Fibroblast of skin of left biceps (primary cell): Measurements from ENCODE around the gene QKI.
"Not testable (repeated sequence)": the region's sequence is repeated elsewhere in the genome, so short reads cannot be mapped to it uniquely, and the experiment has no call there.

ENCODE experiments used
- DNase-seq, 2 experiments: peaks; one replicate each; pipeline ENCODE4 v3.0.0-alpha.2; 2013; ENCODE audit warnings: low read depth in 2 of 2

Gene QKI

DNA sequence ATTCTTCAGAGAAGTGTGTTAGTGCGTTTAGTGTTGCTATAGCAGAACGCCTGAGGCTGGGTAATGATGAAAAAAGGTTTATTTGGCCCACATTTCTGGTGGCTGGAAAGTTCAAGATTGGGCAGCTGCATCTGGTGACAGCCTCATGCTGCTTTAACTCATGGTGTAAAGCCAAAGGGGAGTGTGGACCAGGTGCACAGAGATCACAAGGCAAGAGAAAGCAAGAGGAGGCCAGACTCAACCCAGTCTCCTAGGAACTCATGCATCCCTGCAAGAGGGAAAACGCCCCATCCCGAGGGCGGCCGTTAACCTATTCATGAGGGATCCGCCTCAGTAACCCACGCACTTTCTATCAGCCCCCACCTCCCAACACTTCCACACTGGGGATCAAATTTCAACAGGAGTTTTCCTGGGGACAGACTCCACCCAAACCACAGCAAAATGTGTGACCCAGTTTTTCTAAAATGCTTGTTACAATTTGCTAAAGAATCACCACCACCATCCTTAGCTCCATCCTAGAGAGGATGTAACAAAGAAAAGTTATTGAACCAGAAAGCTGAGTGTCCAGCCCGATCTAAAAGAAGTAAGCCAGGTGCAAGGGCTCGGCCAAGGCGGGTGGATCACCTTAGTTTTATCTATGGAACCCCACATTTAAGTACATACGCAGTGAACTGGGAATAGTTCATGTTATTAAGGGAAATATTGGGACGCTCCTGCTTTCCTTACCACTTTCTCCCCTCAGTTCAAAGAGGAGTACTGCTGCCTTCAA is 164.8 kb downstream of the QKI start:
- DNase-seq: no peak

DNA sequence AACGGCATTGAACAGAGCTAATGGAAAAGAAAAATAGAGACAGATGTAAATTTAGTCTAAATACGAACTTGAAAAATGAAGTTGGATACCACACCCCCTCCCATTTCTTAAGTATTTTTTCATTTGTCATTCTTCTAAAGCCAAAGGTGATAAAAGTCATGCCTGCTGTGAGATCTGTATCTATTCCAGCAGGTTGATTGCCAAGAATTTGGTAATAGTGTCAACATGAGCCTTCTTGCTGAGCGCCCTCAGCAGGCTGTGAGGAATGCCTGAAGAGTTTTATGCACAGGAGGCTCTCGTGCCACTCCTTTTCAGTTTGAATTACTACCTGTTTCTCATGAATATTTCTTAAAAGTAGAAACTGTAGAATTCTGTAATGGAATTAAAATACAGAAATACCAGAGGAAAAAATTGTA is 165.4 kb downstream of the QKI start:
- DNase-seq: no peak

- DNase-seq: no peak
These were observed 166.0 kb downstream of the QKI start for GRCh38 chr6:163580311-163581030.

DNA sequence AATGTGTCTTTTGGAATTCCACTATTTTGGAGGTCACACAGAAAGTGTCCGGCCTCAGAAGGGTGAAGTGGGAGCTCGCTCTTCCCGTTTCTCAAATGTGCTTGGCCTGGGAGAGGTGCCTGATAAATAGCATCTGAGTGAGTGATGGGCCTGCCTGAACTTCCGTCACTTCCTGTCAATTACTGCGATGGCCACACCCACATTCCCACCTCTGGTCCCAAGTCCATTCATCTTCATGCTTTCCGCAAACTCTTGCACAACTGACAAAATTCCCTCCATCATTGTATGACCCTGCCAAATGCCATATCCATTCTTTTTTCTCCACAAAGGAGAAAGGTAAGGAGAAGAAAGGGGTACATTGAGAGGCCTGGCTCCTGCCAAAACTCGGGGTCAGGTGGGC is 169.0 kb downstream of the QKI start:
- no peak for DNase-seq

GRCh38 chr6:163585932-163586437 is 171.5 kb downstream of the QKI start:
- peak; percentile 54 to 61 for DNase-seq

- no peak for DNase-seq
These were observed 172.4 kb downstream of the QKI start for GRCh38 chr6:163586888-163587287.

GRCh38 chr6:163588220-163588919 is 173.9 kb downstream of the QKI start:
- DNase-seq: peak in 1 of 2 experiments; percentile 3

DNA sequence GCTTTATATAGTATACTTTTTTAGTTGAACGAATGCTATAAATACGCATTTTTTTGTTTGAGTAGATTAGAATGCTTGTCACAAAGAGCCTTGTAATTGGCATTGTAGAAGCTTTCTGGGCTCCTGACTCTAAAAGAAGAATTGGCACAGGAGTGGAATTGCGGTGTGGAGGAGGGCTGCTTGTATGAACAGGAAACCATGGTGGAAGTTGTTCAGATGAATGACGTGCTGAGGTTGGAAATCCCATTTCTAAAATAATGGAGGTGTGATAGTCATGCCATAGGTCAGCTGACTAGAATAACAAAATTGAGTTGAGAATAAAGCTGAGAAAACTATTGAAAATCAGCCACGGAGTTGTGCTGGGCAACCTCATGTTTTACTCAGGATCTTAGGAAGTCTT is 174.9 kb downstream of the QKI start:
- no peak for DNase-seq

DNA sequence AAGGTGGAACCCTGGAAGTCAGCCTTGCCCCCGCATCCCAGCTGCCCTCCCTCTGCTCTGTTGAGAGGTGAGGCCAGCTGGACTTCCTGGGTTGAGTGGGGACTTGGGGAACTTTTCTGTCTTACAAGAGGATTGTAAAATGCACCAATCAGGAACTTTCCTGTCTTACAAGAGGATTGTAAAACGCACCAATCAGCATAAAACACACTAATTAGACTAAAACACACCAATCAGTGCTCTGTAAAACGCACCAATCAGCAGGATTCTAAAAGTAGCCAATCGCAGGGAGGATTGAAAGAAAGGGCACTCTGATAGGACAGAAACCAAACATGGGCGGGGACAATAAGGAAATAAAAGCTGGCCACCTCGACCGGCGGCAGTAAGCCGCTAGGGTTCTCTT is 175.6 kb downstream of the QKI start:
- DNase-seq: not testable (repeated sequence)

DNA sequence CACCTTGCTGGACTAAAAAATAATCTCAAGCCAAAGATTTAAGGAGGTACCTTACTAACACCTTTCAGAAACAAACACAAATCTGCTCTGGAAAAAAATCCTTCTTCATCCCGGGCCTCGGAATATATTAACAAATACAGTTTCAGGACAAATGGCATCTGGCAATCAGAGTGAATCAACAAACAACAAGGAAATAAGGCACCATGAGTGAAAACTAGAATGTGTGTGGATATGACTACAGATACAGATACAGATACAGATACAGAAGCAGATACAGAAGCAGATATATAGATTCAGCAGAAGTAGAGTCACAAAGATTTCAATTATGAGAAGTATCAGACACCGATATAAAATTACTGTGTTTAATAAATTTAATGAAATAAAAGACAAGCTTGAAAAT is 178.4 kb downstream of the QKI start:
- DNase-seq: no peak

GRCh38 chr6:163596174-163596573 is 181.7 kb downstream of the QKI start:
- no peak for DNase-seq

DNA sequence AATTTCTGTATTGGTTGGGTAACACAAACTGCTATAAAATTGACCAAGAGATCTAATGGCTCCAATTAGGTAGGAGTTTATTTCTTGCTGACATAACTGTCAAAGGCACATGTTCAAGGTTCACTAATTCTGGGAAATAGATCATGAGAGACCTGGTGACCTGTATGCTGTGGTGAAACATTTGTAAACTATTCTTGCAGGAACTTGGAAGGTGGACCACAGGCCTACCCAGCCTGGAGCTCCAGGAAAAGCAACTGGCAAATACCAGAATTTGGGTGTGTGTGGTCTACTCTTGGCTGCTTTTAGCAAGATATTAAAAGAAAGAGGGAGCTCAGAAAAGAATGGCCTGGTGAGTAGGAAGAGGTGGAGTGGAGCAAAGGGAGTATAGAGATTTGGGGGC is 184.6 kb downstream of the QKI start:
- DNase-seq: no peak

DNA sequence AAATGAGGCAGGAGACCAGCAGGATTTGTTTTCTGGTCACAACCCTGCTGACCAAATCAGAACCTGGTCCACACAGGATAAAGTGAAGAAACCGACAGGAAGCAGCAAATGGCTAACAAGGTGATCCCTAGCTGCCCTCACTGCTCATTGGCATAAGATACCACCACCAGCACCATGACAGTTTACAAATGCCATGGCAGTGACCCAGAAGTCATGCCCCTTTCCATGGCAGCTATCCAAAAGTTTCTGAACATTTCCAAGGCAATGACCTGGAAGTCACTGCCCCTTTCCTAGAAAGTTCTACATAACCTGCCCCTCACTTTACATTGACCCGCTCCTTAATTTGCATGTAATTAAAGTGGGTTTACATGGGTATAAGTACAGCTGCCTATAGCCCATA is 185.2 kb downstream of the QKI start:
- no peak for DNase-seq

DNA sequence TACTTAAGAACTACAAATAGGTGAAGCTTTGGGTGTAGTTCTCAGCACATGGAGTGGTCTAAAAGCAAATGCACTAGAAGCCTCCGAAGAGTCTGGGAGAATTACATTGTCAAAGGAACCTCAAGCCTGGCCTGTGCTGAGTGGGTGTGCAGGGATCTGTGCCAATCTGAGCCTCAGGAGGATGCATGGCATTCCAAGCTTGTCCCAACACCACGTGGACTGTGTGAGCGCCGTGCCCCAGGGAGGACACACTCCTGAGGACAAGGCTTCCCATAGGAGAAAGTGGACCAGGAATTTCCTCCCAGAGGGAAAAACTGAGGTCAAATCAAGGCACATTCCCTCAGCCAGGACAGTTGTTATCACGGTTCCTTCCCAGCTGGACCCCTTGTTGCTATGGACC is 185.8 kb downstream of the QKI start:
- DNase-seq: no peak

GRCh38 chr6:163600781-163601180 is 186.3 kb downstream of the QKI start:
- no peak for DNase-seq

DNA sequence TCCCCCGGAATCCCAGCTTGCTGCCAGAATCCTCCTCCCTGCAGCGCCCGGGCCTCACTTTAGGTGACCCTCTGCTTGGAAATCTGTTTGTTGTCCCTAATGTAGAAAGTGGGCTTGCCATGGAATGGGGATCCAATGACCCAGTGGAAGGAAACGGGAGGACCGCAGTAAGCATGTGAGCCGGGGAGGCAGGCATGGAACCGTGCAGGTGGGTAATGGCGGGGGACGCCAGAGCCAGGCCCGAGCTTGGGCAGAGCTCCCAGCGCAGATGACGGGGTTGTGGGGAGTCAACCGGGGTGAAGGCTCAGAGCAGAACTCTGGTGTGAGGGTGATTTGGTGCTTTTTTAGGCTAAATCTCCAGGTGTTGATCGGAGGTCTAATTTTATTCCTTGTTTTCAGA is 188.3 kb downstream of the QKI start:
- DNase-seq: no peak

GRCh38 chr6:163603395-163603794 is 188.9 kb downstream of the QKI start:
- no peak for DNase-seq

DNA sequence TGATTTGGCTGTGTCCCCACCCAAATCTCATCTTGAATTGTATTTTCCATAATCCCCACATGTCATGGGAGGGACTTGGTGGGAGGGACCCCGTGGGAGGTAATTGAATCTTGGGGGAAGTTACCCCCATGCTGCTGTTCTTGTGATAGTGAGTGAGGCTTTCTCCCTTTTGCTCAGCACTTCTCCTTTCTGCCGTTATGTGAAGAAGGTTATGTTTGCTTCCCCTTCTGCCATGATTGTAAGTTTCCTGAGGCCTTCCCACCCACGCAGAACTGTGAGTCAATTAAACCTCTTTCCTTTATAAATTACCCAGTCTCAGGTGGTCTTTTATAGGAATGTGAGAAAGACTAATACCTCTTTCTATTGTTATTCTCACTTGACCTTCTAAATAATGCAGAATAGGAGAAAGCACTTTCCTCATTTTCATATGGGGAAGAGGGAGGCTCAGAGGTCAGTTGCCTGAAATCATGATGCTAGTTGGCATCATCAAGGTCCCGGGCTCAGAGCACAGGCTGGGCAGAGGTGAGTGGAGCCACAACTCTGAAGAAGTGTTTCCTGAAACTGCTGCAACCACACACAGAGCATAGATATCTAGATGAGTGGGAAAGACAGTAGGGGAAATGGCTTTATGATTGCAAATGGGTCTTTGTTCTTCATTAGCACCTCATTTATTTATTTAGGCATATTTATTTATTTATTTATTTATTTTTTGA is 191.0 kb downstream of the QKI start:
- DNase-seq: no peak

GRCh38 chr6:163607792-163608191 is 193.3 kb downstream of the QKI start:
- DNase-seq: no peak

- DNase-seq: no peak
These were observed 193.7 kb downstream of the QKI start for GRCh38 chr6:163608204-163608644.

- no peak for DNase-seq
These were observed 197.7 kb downstream of the QKI start for GRCh38 chr6:163612200-163612599.

GRCh38 chr6:163613025-163613424 is 198.5 kb downstream of the QKI start:
- no peak for DNase-seq
